ENCODE measurements around the gene MTA1.

- TF ChIP-seq TAF1 (IDR thresholded peaks at IDR 0.05; ENCODE audit: borderline replicate concordance, insufficient read depth, low read length): no peak
- TF ChIP-seq SIN3A (IDR thresholded peaks at IDR 0.05; ENCODE audit: borderline replicate concordance, insufficient read depth, low read length): no peak
- TF ChIP-seq REST (IDR thresholded peaks at IDR 0.05; ENCODE audit: insufficient read depth in 1 of 2, low read depth in 2 of 2, low read length in 2 of 2): no peak
- no peak for TF ChIP-seq POLR2AphosphoS5 (IDR thresholded peaks at IDR 0.05; ENCODE audit: low read depth, low read length)
- TF ChIP-seq FOXP2 (optimal IDR thresholded peaks at IDR 0.05; ENCODE audit: borderline replicate concordance, extremely low read depth, extremely low read length, insufficient read depth): no peak
These were observed 51.0 kb downstream of the MTA1 start for GRCh38 chr14:105470350-105471296.

Data from PFSK-1 (cell line).